TTC549 (cell line): ENCODE measurements around the gene RELL2.

ENCODE experiments used
- FAIRE-seq: peaks from 2 replicates; lab custom pipeline; 2012; peaks lifted over from hg19 to GRCh38; lab: Jason Lieb, UNC

Gene RELL2

DNA sequence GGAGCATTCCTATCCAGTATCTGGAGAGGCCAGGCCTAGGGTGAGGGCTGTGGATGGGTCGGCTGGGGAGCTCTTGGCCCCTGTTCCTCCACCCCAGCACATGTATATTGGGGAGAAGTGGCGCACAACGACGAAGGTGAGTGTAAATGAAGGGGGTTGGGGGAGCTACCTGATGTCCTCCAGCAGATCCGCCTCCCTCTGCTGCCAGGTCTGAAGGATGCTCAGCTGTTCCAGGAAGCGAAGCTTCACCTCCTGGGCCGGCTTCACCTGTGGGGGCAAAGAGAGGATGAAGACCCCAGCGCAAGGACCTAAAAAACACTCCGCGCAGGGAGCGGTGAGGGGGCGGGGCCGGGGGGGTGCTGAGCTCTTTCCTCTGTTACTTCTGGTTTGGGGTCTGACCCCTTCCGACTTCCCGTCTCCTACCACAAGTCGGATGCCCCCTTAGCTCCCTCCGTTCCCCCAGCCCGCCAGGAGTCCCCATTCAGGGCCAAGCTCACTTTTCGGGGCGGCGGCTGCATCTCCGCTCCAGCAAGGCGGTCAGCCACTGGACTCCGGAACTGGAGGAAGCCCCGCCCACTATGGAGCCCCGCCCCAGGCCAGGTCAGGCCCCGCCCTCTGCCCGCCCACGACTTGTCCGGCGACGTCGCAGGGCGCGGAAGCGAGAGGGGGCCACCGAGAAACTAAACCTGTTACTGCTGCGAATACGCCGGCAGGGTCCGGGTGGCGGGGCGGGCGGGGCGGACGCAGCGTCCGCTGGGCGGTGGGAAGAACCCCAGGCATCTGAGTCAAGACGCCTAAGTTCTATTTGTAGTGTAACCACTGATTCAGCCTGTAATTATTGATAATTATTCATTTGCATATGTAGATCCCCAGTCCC lies 14.3 kb downstream of the RELL2 start, which contains the start of gene FCHSD1:
TSS of gene FCHSD1 (minus strand) at position 568 of the 877 bp plus-strand sequence. CDS start at position 518, 50 bp downstream.
- no peak for FAIRE-seq

DNA sequence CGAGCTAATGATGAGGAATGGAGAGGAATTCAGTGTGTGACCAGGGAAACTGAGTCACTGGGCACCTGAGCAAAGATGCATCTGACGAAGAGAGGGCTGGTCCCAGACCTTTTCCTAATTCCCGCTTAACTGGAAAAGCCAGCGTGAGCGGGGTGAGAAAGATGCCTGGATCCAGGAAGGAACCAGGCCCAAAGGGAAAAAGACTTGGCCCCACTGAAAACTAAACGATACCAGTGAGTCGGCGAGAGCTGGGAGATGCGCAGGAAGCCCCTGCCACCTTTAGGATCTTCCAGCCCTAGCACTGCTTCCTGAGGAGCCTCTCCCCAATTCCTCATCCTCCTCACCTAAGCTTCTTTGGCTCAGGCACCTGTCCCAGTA lies 14.9 kb downstream of the RELL2 start:
- no peak for FAIRE-seq

DNA sequence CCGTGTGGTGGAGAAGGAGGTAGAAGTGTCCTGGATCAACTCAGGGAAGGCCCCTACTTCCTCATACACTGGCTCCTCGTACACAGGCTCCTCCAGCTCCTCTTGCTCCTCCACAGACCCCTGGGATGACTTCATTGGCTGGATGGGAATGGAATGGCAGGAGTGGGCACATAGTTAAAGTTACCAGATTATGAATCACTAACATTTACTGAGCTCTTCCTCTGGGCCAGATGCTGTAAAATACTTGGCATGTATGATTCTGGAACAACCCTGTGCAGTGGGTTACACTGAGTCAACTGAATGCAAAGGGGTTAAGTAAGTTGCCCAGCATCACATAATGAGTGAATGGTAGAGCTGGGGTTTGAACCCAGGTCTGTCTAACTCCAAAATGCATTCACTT lies 17.5 kb downstream of the RELL2 start:
- FAIRE-seq: no peak

DNA sequence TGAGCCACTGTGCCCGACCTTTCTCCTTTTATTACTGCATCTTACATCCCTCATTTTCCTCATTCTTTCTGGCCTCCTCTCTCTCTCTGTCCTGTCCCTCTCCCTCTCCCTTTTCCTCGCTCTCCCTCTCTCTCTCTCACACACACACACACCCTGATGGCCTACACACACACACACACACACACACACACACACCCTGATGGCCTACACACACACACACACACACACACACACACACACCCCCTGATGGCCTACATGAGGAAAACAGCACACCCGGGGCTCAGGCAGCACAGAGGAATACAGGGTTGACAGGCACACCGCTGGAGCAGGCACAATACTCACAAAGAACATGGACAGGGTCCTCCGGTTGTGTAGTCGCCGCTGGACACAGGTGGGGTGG lies 18.2 kb downstream of the RELL2 start:
- FAIRE-seq: no peak

DNA sequence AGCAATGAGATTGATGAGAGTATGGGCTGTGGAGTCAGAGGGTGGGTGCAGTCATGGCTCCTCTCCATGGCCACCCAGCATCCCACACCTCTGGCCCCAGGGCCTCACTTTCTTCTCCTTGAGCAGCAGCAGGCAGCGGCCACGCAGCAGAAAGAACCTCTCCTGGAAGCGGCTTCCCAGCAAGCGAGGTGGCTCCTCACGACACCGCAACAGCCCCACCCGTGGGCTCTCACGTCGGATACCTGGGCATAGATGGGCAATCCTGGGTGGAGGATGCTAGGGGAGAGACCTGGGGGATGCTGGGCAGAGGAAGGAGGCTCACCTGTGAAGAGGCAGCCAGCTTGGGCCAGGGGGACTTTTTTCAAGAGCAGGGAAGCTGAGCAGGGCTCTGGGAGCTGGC lies 19.6 kb downstream of the RELL2 start:
- no peak for FAIRE-seq

DNA sequence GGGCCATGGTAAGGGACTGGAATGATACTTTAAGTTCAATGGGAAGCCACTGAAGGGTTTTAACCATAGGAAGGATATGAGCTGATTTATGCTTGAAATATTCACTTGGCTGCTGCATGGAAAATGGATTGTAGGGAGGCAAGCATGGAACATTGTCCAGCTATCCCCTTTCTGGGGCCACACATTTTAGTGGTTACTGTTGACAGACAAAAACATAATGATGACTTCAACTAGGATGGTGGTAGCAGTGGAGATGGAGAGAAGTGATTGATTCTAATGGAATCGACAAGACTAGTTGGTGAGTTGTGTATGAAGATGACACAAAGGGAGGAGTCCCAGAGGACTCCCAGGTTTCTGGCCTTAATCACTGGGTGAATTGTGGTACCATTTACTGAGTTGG lies 20.6 kb downstream of the RELL2 start:
- FAIRE-seq: no peak

DNA sequence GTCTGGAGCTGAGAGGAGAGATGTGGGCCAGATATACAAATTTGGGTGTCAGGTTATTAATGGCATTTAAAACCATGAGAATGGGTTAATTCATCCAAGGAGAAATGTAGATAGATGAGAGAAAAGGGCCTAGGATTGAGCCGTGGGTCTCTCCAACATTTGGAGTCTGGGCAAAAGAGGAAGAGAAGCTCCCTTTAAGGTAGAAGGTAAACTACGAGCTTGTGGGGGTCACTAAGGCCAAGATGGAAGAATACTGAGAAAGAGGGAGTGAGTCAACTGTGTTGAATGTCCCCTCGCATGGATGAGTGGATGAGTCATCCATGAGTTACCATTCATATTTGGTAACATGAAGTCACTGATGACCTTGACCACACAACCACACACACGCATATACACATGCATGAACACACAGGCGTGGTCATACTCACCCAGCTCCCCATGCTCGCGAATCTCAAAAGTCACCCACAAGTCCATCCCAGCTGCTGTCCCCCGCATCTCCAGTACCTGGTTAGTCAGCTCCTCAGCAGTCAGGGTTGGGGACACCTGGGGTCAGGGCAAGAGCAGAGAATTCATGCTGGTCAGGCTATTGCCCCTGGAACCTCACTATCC lies 21.2 kb downstream of the RELL2 start:
- FAIRE-seq: no peak

DNA sequence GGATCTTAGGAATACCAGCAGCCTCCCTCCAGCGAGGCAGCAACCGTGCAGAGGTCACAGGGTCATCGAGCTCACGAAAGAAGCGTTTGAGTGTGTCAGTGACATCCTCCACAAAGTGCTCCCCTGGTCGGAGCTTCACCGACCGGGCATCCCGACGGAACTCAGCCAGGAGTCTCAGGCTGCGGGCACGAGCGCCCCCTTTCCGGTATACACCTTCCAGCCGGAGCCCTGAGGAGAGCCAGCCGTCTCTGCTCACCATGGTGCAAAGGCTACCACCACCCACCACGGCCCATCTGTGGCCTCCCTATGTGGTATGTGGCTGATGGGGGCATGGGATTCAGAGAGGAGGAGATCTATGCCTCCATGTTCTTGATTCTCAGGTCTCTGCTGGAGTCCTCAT lies 25.2 kb downstream of the RELL2 start:
- no peak for FAIRE-seq

DNA sequence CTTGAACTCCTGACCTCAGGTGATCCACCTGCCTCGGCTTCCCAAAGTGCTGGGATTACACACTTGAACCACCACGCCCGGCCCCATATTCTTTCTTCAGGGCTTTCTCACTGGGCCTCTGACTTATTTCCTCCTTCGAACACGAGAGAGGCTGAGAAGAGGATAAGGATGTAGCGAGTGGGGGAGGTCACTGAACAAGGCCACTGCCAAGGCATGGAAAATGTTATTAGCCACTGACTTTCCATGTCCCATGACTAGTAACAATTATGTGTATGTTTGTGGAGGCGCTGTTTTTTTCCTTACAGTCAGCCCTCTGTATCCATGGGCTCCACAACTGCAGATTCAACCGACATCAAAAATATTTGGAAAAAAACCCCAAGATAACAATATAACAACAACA lies 26.7 kb downstream of the RELL2 start:
- no peak for FAIRE-seq

DNA sequence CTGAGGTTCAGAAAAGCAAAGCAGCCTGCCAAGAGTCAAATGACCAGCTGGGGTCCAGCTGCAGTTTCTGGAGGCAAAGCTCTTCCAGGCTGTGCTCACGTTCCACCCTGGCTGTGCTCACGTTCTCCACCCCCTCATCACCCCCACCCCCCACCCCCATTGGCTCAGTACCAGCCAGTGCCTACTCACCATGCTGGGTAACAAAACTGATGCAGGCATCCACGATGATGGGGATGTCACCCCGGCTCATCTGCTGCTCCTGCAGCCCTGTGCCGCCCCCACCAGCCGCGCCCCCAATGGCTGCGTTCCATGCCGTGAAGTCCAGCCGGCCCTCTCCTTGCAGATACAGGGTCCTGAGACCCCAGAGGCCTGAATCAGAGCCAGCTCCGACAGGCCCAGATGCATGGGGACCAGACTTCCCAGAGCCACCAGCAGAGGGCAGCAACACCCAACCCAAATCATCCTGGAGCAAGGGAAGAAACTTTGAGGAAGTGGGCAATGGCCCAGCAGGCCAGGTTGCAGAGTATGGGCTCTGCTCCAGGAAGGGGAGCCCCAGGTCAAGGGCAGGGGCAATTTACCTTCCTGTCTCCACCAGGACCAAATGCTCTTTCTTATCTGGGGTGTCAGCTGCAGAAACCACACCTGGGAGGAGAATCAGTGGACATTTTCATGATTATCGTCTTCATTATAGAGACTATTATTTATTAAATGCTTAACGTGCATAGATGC lies 28.1 kb downstream of the RELL2 start:
- no peak for FAIRE-seq

DNA sequence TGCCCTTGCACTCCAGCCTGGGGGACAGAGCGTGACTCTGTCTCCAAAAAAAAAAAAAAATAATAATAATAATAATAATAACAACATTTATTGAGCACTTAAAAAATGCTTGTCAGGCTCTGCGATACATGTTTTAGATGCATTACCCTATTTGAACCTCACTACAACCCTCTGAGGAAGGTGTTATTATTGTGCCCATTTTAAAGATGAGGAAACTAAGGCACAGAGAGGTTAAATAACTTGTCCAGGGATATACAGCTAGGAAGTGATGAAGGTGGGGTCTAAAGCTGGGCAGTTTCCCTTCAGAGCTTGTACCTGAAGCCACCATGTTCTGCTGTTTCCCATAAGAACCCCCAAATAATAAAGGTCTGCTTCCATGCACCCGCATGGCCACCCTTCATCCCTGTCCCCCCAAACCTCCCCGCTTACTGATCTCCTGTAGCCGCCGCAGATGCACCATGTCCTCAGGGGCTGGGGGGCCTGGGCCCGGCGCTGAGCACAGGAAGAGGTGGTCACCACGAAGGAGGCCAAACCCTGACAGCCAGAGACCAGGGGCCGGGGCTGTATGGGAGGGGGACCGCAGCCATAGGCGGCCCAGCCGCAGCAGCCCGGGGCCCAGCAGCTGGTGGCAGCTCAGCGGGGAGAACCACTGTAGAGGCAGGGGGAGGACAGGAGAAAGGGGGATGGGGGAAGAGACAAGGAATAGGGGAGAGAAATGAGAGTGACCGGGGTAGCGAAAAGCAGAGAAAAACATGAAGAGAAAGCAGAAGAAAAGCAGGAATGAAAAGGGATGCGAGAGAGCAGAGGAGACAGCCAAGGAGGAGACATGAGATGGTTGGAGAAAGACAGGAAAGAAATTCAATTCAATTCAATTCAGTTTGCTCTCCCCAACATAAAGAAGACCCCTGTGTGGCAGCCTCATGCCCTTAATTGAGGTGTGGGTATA lies 29.5 kb downstream of the RELL2 start:
- FAIRE-seq: no peak

DNA sequence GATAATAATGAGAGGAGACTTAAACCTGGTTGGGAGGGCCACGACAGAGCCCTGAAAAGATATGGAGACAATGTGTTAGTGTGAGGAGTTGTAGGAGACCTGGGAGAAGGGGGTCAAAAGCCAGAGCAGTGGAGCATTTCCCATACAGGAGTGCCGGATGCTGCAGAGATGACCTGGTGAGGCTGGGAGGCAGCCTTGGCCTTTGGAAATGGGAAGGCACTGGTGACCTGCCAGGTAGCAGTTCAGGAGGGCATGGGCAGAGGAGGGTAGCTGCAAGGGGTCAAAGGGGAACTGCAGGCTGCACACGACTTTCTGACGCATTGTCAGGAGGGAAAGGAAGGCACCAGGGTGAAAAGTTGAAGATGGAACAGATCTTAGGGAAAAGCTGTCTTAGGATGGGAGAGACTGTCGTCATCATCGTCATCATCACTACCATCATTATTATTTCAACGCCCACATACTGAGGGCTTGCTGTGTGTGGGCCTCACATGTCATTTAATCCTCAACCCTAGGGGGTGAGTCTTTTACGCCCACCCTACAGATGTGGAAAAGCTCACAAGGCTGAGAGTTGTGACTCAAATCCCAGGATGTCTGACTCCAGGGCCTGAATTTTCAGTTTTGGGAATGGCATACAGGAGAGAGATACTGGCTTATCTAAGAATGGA lies 31.9 kb downstream of the RELL2 start:
- FAIRE-seq: no peak

DNA sequence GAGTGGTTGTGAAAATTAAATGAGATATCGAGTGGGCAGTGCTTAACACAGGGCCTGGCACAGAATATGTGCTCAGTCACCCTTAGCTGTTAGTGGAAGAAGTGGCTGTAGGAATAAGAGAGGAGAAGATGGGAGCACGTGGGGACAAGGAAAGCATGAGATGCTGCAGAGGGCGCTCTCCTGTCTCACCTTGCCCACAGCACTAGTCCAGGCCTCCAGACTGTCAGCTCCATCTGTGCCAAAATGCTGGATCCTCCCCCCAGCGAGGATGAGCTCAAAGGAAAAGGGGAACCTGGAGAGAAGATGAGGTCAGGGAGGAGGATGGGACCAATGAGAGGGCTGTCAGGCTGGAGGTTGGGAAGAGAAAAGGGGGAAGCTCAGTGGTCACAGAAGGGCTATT lies 32.7 kb downstream of the RELL2 start:
- FAIRE-seq: no peak

DNA sequence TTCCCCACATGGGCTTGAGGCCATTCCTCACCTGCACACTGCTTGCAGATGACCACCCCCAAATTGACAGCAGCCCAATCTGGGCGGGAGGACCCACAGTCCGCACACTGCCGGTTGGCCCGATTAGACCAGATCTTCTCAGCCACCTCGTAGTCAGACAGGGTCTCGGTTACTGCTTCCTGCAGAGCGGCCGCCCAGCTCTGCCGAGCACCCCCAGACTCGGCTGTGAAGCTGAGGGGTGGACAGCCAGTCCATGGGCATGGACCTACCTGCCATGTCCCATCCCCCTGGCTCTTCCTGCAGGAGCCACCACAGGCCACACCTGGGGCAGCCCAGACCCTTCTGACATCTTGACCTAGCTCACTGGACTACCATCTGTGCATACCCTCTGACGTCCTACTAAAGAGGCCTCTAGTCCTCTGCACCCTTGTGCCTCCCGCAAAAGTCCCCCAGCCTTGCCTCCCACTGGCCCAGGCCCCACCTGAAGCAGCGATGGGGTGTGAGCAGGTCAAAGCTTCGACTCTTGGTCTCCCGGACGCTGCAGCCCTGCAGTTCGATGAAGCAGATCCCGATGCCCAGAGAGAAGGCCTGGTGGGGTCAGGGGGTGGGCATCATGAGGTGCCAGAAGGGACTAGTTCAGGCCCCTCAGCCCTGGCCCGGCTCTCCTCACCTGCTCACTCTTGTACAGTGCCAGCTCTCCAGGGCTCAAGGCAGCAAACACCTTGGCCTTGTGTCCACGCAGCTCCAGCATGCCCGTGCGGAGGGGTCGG lies 35.5 kb downstream of the RELL2 start:
- FAIRE-seq: no peak

DNA sequence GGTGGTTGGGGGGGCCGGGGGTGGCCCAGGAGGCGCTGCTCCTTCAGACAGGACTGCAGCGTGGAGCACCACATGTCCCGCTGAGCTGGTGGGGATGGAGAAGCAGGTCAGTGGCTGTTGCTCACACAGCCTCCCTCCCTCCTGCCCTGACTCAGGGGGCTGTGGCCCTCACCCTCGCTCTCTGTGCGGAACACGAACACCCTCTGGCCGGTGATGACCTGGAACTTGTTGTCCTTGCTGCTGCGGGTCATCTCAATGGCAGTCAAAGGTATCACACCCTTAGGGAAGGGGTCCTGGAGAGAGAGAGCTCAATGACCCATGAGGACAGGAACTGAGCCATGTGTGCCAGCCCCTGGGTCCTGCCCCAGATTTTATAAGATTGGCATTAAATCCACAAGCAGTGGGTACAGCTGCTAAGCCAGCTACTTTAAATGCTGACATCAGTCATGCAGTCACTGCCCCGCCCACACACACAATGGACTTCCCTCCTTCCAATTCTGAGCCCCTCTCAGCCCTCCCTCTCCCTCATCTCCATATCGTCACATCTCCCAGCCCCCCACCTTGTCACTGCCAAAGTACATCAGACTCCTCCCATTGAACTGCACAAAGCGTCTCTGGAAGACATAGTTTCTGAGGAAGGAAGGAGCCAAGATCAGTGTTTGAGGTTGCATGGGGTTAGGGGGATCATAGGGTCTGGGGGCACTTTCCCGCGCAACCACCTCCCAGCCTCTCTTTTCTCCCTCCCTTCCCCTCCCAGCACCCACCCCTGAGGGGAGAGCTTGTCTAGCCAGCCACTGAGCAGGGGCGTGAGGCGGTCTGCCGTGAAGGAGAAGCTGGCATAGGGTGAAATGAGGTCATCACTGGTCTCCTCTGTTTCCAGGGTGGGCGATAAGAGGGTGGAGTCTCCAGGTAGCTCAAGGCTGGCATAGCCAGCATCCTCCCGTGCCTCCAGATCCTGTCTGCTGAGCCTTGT lies 36.3 kb downstream of the RELL2 start:
- no peak for FAIRE-seq

DNA sequence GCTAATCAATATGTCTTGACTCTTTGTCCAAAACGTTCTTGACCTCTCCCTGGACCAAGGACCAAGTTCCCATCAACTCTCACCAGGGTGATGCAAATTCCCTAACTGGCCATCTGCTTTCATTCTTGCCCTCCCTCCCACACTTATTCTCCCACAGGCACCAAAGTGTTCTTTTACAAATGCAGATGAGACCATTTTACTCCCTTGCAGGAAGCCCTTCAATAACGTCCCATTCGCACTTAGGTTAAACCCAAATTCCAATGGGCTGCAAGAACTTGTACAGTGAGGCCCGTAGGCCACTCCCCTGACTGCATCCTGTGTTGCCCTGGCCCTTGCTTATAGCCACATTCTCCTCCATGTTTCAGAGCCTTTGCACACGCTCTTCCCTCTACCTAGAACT lies 38.0 kb downstream of the RELL2 start:
- FAIRE-seq: no peak

DNA sequence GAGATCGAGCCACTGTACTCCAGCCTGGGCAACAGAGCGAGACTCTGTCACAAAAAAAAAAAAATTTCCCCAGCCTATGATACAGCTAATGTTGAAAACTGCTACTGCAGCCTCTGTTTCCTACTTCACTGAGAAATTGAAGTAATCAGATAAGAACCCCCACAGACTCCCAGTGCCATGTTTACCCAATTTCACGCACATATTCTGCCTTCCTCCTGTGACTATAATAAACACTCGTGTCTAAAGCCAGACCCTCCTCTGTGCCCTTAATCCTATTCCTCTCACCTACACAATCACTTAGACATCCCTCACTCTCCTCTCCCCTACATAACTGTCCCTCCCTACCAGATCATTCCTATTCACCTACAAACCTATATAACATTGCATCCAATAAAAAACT lies 38.9 kb downstream of the RELL2 start:
- FAIRE-seq: no peak

DNA sequence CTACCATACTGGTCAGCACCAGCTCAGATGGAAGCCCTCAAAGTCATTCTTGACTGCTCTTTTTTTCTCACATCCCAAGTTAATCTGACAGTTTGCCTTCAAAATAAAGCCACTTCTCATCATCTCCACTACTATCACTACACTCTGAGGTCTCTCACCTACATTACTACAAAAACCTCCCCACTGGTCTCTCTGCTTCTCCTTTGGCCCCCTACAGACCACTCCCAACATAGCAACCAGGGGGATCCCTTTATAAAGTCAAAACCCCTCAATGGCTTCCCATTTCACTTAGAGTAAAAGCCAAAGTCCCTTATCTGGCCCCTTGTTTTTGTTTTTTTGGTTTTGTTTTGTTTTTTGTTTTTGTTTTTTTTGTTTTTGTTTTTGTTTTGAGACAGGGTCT lies 40.6 kb downstream of the RELL2 start:
- no peak for FAIRE-seq

DNA sequence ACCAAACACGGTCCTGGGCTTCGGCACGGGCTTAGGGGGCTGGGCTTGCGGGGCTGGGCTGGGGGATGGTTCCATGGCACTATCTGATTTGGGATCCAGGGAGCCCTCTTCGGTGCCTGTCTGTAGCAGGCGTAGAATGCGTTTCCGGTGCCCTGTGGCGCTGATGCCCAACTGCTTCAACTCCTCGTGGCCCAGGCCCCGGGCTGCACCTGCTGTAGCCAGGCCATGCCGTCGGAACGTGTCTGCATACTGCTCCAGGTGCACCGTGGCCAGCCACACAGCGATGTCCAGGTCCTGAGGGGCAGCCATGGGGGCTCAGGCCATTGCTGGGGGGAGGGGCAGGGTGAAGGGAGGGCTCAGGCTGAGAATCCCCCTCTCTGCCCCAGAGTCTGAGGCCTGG lies 43.4 kb downstream of the RELL2 start:
- no peak for FAIRE-seq
